KG1 (cell line): ENCODE data around the gene TSKU.
"Not testable (repeated sequence)": the region's sequence is repeated elsewhere in the genome, so short reads cannot be mapped to it uniquely, and the experiment has no call there.

Experiments
- DNase-seq: peaks from one replicate; lab custom pipeline; 2025; lab: John Stamatoyannopoulos, UW

The TSKU gene

DNA sequence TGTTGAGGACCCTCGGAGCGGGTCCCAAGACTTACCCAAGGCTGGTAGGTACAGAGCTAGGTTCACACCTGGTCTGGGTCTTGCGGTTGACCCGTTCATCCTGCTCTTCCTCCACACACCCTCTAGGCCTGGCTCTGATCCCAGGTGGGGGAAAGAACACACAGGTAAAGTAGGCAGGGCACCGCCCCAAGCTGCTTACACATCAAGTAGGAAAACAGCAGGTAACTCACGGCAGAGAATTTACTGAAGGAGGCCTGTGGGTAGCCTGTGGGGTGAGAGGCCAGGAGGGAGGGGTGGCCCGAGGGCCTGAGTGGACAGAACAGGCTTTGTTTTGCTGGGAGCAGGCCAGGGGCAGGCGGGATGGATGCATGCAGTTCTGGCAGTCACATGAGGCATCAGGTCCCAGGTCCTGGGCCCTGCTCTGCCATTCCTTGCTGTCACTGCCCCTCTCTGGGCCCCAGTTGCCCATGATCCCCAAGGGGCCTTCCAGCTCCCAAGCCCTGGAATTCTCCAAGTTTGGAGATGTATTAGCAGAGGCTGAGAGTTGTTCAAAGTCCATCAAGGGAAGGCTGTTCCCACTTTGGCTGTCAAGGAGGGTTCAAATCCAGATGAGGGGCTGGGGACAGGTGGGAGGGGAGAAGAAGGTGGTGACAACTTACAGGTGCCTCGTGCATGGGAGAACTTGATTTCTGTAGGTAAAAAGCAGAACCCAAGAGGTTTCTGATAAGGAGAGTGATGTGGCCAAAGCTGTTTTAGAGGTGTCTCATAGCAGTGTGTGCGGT lies 5.7 kb downstream of the TSKU start:
- DNase-seq: no peak

DNA sequence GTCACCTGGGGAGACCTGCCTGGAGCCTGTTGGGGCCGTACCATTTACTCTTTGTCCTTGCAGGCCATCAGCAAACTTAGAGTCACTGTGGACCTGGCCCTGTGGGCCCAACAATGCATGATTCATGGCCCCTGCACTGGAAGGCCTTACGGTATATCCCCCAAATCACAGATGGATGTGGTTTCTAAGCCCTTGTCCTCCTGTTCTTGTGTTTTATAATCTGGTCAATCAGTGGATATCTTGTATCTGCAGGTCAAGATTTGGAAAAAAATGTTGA lies 6.2 kb downstream of the TSKU start:
- DNase-seq: no peak

GRCh38 chr11:76790251-76790650 lies 7.1 kb downstream of the TSKU start:
- DNase-seq: no peak

DNA sequence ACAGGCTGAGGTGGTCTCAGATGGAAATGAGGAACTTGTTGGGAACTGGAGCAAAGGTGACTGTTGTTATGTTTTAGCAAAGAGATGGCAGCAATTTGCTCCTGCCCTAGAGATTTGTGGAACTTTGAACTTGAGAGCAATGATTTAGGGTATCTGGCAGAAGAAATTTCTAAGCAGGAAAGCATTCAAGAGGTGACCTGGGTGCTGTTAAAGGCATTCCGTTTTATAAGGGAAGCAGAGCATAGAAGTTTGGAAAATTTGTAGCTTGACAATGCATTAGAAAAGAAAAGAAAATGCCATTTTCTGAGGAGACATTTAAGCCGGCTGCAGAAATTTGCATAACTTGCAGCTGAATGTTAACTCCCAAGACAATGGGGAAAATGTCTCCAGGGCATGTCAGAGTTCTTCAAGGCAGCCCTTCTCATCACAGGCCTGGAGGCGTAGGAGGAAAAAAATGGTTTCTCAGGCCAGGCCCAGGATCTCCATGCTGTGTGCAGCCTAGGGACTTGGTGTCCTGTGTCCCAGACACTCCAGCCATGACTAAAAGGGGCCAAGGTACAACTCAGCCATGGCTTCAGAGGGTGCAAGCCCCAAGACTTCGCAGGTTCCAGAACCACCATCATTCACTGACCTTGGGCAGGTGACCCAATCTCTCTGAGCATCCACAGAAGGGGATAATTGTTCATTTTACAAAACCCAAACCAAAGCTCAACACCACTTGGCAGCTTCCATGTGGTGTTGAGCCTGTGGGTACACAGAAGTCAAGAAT lies 8.0 kb downstream of the TSKU start:
- DNase-seq: not testable (repeated sequence)

GRCh38 chr11:76791861-76792260 lies 8.7 kb downstream of the TSKU start:
- no peak for DNase-seq

- no peak for DNase-seq
Measured at GRCh38 chr11:76792505-76793264, 9.5 kb downstream of the TSKU start.

- DNase-seq: no peak
Measured at GRCh38 chr11:76793391-76794291, 10.5 kb downstream of the TSKU start.

- no peak for DNase-seq
Measured at GRCh38 chr11:76794371-76795289, 11.5 kb downstream of the TSKU start.

GRCh38 chr11:76795290-76795935 lies 12.3 kb downstream of the TSKU start:
- no peak for DNase-seq

- DNase-seq: no peak
Measured at GRCh38 chr11:76795936-76796441, 12.8 kb downstream of the TSKU start.

DNA sequence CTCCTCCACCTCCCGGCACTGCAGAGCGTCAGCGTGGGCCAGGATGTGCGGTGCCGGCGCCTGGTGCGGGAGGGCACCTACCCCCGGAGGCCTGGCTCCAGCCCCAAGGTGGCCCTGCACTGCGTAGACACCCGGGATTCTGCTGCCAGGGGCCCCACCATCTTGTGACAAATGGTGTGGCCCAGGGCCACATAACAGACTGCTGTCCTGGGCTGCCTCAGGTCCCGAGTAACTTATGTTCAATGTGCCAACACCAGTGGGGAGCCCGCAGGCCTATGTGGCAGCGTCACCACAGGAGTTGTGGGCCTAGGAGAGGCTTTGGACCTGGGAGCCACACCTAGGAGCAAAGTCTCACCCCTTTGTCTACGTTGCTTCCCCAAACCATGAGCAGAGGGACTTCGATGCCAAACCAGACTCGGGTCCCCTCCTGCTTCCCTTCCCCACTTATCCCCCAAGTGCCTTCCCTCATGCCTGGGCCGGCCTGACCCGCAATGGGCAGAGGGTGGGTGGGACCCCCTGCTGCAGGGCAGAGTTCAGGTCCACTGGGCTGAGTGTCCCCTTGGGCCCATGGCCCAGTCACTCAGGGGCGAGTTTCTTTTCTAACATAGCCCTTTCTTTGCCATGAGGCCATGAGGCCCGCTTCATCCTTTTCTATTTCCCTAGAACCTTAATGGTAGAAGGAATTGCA lies 13.5 kb downstream of the TSKU start:
- no peak for DNase-seq

DNA sequence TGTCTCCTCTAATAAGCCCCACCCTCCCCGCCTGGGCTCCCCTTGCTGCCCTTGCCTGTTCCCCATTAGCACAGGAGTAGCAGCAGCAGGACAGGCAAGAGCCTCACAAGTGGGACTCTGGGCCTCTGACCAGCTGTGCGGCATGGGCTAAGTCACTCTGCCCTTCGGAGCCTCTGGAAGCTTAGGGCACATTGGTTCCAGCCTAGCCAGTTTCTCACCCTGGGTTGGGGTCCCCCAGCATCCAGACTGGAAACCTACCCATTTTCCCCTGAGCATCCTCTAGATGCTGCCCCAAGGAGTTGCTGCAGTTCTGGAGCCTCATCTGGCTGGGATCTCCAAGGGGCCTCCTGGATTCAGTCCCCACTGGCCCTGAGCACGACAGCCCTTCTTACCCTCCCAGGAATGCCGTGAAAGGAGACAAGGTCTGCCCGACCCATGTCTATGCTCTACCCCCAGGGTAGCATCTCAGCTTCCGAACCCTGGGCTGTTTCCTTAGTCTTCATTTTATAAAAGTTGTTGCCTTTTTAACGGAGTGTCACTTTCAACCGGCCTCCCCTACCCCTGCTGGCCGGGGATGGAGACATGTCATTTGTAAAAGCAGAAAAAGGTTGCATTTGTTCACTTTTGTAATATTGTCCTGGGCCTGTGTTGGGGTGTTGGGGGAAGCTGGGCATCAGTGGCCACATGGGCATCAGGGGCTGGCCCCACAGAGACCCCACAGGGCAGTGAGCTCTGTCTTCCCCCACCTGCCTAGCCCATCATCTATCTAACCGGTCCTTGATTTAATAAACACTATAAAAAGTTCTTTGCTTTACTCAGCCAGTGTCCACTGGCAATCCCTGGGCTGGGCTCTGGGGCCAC lies 14.4 kb downstream of the TSKU start:
- DNase-seq: no peak

DNA sequence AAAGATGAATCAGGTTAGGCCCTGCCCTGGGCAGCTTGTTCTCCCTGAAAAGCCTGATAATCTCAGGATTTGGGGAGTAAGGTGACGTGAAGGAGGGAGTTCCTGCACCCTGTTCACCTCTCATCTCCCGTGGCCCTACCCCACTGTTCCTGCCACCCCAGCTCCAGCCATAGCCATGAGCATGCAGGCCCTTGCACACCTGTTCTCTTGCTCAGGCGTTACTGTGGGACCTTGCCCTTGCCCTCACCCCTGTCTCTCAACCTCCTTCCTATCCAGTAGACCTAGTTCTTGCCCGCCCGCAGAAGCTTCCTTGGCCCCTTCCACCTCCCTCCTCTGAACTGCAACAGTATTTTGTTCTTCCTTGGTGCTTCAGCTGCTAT lies 15.0 kb downstream of the TSKU start:
- DNase-seq: no peak

- no peak for DNase-seq
Measured at GRCh38 chr11:76798671-76799065, 15.5 kb downstream of the TSKU start.

GRCh38 chr11:76799066-76799804 lies 16.1 kb downstream of the TSKU start:
- DNase-seq: peak; percentile 41

GRCh38 chr11:76800466-76801200 lies 17.5 kb downstream of the TSKU start:
- no peak for DNase-seq

GRCh38 chr11:76801225-76801624 lies 18.1 kb downstream of the TSKU start:
- no peak for DNase-seq
